OCI-LY7 (cell line): ENCODE results near the gene DAP.

Experiments
- EZH2phosphoT487 ChIP-seq: fragments of 200-600 bp; sonication (generic); IDR thresholded peaks from 2 replicates; pipeline ENCODE4 v1.6.1; 2018; ENCODE audit warnings: low read depth, borderline replicate concordance, mild to moderate bottlenecking, mixed run types, antibody characterized with exemption, low read length, moderate library complexity, mixed read lengths
- TF ChIP-seq, protein P1 (sequence below): fragments of 200-600 bp; sonication (generic); conservative IDR thresholded peaks from 2 replicates; pipeline ENCODE4 v1.5.1; 2014; ENCODE audit warnings: mild to moderate bottlenecking, antibody characterized with exemption, low read length, moderate library complexity, mixed read lengths

GRCh38 chr5:10668697-10669096, 92.3 kb downstream of the DAP start:
- TF ChIP-seq, protein P1, sequence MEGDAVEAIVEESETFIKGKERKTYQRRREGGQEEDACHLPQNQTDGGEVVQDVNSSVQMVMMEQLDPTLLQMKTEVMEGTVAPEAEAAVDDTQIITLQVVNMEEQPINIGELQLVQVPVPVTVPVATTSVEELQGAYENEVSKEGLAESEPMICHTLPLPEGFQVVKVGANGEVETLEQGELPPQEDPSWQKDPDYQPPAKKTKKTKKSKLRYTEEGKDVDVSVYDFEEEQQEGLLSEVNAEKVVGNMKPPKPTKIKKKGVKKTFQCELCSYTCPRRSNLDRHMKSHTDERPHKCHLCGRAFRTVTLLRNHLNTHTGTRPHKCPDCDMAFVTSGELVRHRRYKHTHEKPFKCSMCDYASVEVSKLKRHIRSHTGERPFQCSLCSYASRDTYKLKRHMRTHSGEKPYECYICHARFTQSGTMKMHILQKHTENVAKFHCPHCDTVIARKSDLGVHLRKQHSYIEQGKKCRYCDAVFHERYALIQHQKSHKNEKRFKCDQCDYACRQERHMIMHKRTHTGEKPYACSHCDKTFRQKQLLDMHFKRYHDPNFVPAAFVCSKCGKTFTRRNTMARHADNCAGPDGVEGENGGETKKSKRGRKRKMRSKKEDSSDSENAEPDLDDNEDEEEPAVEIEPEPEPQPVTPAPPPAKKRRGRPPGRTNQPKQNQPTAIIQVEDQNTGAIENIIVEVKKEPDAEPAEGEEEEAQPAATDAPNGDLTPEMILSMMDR = no peak
- TF ChIP-seq EZH2phosphoT487 = no peak
